Suppressor macrophage treated with lipopolysaccharide for 1 hour (primary cell): ENCODE data around the gene GASK1A.
"Not testable (repeated sequence)": the region's sequence is repeated elsewhere in the genome, so short reads cannot be mapped to it uniquely, and the experiment has no call there.

Source experiments
- DNase-seq, 3 donors: peaks; one replicate each; pipeline ENCODE4 v3.0.0-alpha.2; 2020 to 2022

Gene GASK1A

GRCh38 chr3:43034200-43034599 is 55.1 kb downstream of the GASK1A start:
- no peak for DNase-seq

GRCh38 chr3:43034911-43035310 is 55.8 kb downstream of the GASK1A start:
- no peak for DNase-seq

GRCh38 chr3:43035801-43036365 is 56.8 kb downstream of the GASK1A start:
- DNase-seq = no peak

- no peak for DNase-seq
These were observed 57.7 kb downstream of the GASK1A start for GRCh38 chr3:43036621-43037423.

- no peak for DNase-seq
These were observed 58.9 kb downstream of the GASK1A start for GRCh38 chr3:43038010-43038409.

- DNase-seq = no peak
These were observed 62.4 kb downstream of the GASK1A start for GRCh38 chr3:43041517-43041916.

- DNase-seq = no peak
These were observed 64.1 kb downstream of the GASK1A start for GRCh38 chr3:43043071-43043766.

- DNase-seq = no peak
These were observed 64.7 kb downstream of the GASK1A start for GRCh38 chr3:43043793-43044192.

GRCh38 chr3:43045079-43045478 is 66.0 kb downstream of the GASK1A start:
- not testable (repeated sequence) for DNase-seq

- no peak for DNase-seq
These were observed 67.5 kb downstream of the GASK1A start for GRCh38 chr3:43046583-43046982.

GRCh38 chr3:43048470-43048869 is 69.4 kb downstream of the GASK1A start:
- DNase-seq = no peak

GRCh38 chr3:43053291-43053690 is 74.2 kb downstream of the GASK1A start:
- DNase-seq = no peak

GRCh38 chr3:43054754-43055153 is 75.6 kb downstream of the GASK1A start:
- no peak for DNase-seq

GRCh38 chr3:43055393-43055792 is 76.3 kb downstream of the GASK1A start:
- DNase-seq = no peak

- DNase-seq = no peak
These were observed 77.0 kb downstream of the GASK1A start for GRCh38 chr3:43055806-43056770.

GRCh38 chr3:43059456-43059855 is 80.3 kb downstream of the GASK1A start:
- no peak for DNase-seq

GRCh38 chr3:43061101-43061895 is 82.2 kb downstream of the GASK1A start:
- no peak for DNase-seq

- DNase-seq = no peak
These were observed 83.0 kb downstream of the GASK1A start for GRCh38 chr3:43062040-43062563.

GRCh38 chr3:43062564-43063040 is 83.5 kb downstream of the GASK1A start:
- no peak for DNase-seq

GRCh38 chr3:43063114-43063513 is 84.0 kb downstream of the GASK1A start:
- no peak for DNase-seq

- not testable (repeated sequence) for DNase-seq
These were observed 91.6 kb downstream of the GASK1A start for GRCh38 chr3:43070670-43071069.
